ENCODE results near the gene HOPX.
"Not testable (repeated sequence)": the region's sequence is repeated elsewhere in the genome, so short reads cannot be mapped to it uniquely, and the experiment has no call there.

HOPX gene

DNA sequence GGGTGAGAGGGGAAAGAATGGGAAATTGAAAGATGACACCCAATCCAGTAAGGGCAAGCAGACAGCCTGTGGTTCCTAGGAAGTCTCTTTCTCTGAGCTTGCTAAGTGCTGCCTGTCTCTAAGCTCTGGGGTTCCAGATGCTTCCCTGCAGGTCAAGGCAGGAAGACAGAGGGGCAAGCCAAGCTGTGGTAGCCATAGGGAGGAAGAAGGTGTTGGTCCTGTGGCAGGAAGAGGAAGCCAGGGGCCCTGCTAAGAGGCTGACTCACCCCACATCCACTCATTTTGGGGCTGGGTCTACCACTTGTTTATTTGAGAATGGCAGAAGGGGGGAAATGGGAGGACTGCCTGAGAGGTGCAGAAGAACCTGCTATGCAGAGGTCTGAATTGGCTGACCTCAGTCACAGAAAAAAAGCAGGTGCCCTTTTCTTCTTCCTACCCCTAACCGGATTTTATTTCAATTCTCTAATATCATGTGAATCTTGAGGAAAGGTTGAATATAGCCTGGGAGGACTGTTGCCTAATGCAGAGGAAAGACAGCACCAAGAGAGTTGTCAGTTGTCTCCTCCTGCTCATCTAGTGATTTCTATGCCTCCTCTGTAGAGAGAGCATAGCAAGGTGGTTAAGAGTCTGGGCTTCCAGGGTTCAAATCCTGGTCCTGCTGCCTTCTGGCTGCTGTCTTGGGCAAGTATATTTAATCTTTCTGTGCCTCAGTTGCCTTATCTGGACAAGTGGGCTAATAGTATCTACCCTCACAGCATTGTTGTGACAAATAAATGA, 27.4 kb downstream of the HOPX start:
- no peak for DNase-seq

DNA sequence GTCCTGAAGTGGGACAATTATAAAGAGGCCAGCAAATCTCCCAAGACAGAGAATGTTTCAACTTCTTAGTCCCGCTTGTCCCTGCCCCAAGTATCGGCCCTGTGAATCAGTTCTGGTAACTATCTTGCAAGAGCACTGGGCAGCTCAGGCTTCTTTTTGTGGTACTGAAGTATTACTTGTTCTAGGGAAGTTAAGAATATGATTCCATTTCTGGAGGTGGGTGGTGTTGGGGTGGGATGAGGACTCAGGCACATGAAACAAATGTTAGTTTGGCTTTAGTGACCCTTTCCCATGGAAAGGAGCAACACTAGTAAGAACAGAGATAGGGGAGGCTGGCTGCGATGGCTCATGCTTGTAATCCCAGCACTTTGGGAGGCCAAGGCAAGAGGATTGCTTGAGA, 28.9 kb downstream of the HOPX start:
- DNase-seq = no peak

DNA sequence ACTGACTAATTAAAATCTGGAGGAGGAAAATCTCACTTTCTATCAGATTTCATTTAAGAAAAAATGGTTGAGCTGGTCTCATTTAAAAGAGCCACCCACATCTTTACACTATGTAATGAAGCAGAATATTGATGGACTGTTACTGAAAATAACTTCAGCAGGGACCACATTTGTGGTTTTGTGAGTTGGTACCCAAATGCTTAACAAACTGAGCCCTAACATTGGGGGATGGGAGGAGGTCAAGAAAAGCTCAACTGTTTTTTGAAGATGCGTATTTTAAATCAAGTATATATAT, 30.1 kb downstream of the HOPX start:
- no peak for DNase-seq

- DNase-seq = no peak
Observed at GRCh38 chr4:56650262-56651055, 30.6 kb downstream of the HOPX start.

GRCh38 chr4:56649445-56650261, 31.4 kb downstream of the HOPX start:
- no peak for DNase-seq

GRCh38 chr4:56648824-56649151, 32.3 kb downstream of the HOPX start:
- no peak for DNase-seq

DNA sequence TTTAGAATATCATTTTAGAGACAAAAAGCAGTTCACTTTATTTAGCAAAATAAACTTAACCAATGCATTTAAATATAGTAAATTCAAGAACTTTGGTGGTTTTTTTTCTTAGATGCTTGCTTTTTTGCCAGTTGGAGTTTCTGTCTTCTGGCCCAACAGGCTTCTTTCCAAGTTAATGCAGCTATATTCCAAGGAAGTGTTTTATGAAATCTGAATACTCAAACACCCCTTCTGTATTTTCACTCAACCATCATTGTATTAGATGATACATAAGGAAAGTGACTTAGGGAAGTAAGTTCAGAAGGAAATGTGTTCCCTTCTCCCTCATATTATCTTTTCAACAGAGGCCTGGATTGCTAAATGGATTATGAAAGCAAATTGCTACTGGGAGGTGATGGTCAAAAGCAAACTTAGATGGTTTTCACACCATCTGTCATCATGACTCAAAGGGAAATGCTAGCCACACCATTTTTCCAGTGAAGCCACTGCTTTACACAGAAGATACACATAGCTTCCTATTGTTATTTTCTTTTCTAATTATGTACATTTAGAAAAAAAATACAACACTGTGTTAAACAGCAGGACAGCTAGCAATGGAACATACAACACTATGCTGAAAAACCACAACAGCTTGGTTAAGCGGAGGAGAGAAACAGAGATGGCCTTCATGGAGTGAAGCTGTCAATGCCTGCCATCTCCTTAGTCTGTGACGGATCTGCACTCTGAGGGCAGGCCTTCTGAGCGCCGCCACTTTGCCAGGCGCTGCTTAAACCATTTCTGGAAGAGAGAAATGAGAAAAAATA, 32.9 kb downstream of the HOPX start:
- no peak for DNase-seq

DNA sequence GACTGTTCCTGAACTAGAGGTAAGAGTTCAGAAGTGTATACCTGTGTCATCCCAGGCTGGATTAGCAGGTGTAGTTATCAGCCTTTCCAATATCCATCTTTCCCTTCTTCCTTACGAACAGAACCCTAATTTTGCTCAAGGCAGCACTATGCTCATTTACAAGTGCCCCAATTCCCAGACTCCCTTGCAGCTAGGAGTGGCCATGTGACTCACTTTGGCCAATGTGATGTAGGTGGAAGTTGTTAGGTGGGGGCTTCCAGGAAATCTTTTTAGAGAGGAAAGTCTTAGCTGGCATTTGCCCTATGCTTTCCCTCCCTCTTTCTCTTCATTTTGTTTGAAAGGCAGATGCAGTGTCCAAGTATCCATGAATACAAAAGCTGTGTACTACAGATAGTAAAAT, 34.8 kb downstream of the HOPX start:
- no peak for DNase-seq

DNA sequence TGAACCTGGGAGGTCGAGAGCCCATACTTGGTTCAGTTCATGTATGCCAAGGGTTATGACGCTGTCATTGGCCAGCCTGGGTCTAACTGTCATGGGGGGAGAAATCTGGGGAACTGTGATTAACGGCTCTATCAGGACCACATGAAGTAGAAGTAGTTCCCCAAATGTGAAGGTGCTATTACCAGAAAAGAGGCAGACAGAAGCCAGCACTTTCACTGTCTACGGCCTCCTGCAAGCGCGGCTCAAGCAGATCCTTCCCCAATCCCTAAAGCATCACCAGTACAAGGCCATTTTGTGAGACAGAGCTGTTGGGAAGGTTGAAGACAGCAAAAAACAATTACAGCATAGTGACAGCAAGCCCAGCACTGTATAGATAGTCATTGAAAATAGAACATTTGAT, 37.5 kb downstream of the HOPX start:
- no peak for DNase-seq

DNA sequence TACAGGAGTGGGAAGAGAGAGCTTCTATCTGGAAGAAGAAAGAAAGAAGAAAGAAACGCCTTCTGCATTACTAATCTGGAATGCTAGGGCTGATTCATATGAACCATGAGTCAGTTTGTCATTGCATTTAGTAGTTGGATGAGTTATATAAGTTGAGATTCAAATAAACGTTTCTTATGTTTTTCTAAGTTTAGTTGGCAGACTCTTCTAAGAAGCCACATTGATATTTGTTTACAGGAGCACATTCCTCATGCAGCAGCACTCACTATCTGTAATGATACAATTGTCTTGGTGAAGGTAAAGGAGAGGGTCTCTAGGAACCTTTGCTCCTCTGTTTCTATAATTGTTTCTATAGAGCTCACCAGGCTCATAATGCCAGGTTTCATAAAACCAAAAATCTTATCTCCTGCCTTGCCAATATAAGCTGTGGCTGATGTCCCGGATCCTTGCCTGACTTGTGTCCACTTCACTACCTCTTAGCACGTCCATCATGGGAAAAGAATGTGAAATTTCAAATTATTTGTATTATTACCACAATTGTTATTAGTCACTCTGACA, 39.5 kb downstream of the HOPX start:
- no peak for DNase-seq

DNA sequence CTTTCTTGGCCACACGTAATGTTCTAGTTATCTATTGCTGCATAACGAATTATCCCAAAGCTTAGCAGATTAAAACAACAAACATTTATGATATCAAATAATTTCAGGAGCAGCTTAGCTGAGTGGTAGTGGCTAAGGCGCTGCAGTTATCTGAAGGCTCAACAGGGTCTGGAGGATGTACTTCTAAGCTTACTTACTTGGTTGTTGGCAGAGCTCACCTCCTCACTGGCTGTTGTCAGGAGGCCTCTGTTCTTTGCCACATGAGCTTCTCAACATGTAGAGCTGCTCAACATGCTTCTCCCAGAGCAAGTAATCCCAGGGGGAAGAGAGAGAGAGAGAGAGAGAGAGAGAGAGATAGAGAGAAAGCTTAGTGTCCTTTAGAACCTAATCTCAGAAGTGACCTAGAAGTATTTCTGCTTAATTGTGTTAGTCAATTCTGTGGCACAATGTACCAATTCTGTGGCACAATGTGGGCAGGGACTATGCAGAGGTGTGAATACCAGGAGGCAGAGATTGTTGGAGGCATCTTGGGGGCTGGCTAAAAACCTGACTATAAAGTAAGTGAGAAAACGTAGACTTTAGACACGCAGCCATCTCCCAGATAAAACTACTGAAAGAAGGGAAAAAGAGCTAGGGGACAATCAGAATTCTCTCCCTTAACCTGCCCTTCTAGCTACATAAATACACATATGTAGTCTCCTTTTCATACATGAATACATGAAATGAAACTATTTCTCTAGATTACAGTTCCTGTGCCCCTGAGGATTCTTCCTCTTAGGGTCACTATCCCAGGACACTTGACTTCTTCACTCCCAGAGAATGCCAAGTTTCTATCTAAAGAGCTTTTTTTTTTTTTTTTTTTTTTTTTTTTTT, 40.2 kb downstream of the HOPX start:
- no peak for DNase-seq

DNA sequence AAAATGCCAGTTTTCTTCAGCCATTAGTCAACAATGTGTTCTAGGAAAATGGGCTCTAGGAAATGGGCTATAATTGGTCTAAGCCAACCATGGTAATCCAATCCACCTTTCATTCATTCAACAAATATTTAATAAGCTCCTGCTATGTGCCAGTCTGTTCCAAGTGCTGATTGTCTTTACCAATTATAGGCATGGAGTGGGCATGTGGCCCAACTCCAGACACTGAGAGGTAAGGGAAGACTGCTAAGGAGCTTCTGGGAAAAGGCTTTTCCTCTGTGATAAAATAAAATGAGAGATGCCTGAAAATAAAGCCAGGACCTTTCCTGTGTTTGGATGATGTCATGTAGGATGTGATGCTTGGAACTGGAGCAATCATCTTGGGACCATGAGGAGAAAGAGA, 43.3 kb downstream of the HOPX start:
- no peak for DNase-seq

GRCh38 chr4:56637154-56637553, 43.9 kb downstream of the HOPX start:
- no peak for DNase-seq

- not testable (repeated sequence) for DNase-seq
Observed at GRCh38 chr4:56634954-56635353, 46.1 kb downstream of the HOPX start.

GRCh38 chr4:56633486-56633885, 47.6 kb downstream of the HOPX start:
- DNase-seq = no peak

DNA sequence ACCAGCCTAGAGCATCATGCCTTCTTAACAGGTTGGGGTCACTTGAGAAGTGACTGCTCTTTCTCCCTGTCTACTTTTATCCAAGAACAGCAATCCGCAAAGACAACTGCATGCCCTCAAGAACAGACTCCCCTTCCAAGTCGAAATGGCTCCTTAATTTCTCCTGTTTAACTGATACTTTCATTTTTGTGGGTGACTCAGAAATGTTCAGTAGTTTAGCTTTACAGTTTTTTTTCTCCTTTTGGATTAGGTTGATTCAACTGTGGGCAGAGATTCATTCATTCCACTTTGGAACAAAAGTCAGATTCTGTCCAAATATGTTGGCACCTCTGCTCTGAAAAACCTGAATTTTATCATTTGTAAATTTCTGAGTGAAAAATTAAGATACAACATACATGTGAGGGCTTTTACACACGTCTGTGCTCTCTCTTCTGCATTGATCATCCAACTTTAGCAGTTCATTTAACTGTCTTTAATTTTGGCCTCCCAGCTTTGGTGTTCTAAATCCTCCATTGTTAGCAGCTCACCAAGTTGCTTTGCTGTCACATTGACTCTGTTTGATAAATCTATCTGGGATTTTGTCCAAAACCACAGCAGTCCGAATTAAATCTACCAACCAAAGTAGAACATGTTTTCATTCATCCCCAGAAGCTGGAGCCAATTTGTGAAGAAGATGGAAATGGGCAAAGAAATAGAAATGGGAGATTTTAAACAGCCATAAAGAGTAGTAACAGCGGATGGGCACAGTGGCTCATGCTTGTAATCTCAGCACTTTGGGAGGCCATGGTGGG, 50.0 kb downstream of the HOPX start:
- no peak for DNase-seq

- DNase-seq = no peak
Observed at GRCh38 chr4:56628592-56628991, 52.5 kb downstream of the HOPX start.

DNA sequence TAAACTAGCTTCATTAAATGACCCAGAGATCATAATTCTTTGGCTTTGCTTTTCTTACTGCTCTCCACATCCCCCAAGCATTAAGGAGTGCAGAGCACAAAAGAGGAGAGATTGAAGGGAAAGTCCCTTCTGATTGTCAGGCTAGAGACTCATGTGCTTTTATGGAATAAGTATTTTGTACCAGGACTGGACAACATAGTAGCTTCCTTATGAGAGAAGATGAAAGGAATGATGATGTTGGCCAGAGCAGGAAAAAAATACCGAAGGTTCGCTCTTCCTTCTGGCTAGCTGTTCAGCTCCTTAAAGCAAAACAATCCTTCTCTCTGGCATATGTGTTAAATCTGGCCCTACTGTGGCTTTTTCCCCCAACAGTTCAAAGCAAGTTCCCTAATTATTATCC, 53.1 kb downstream of the HOPX start:
- no peak for DNase-seq

DNA sequence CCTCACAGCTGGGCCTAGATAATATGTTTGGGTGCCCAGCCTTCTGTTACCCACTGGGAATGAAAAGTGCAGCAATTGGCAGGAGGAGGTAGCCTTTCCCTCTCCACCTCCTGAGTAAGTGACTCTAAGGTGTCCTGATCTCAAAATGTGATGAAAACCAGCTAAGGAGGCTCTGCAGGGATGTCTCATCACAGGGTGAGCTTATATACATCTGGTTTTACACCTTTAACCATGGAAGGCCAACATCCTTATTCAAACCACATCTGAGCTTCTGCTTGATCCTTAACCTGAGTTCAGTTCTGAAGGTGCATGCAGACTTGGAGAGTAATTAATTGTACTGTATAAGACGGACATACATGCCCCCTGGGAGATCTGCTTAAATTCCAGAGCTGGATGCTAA, 53.7 kb downstream of the HOPX start:
- DNase-seq = no peak

- DNase-seq = no peak
Observed at GRCh38 chr4:56626963-56627362, 54.1 kb downstream of the HOPX start.

GRCh38 chr4:56626420-56626819, 54.7 kb downstream of the HOPX start:
- DNase-seq = no peak

Measured in activated CD4-positive, alpha-beta T cell treated with anti-CD3 and anti-CD28 coated beads for 1 hour (primary cell).